GM23338 (cell line): Measurements from ENCODE around the gene ARHGAP28.

Source experiments
- CTCF ChIP-seq, 2 experiments: fragments of 200-600 bp in 1 of 2; sonication (generic) in 1 of 2; conservative IDR thresholded peaks; 2 replicates each; pipeline versions ENCODE4 v1.5.1 to v1.6.1; 2016 to 2017; ENCODE audit warnings: antibody characterized with exemption in 2 of 2, low read depth in 2 of 2, mild to moderate bottlenecking in 2 of 2, moderate library complexity in 1 of 2
- EZH2 ChIP-seq: fragments of 200-600 bp; sonication (generic); IDR thresholded peaks from one replicate; pipeline ENCODE4 v1.8.0; 2017; ENCODE audit warnings: antibody characterized with exemption, mild to moderate bottlenecking, low read depth; ENCODE audit not compliant: unreplicated experiment
- EZH2phosphoT487 ChIP-seq: fragments of 200-600 bp; sonication (generic); IDR thresholded peaks from one replicate; pipeline ENCODE4 v1.8.1; 2018; ENCODE audit warnings: antibody characterized with exemption; ENCODE audit not compliant: unreplicated experiment
- JUNB ChIP-seq: IDR thresholded peaks from one replicate; pipeline ENCODE4 v1.6.1; 2016; ENCODE audit warnings: antibody characterized with exemption; ENCODE audit not compliant: unreplicated experiment
- POLR2AphosphoS5 ChIP-seq: IDR thresholded peaks from 2 replicates; pipeline ENCODE4 v1.6.1; 2016; ENCODE audit warnings: antibody characterized with exemption, low read depth
- ZNF462 ChIP-seq: fragments of 250-450 bp; sonication (Bioruptor Pico); IDR thresholded peaks from 2 replicates; pipeline ENCODE4 v1.5.0; 2020; ENCODE audit warnings: mild to moderate bottlenecking, moderate library complexity
- TF ChIP-seq, protein P1 (sequence below): IDR thresholded peaks from one replicate; pipeline ENCODE4 v1.6.1; 2018; ENCODE audit warnings: antibody characterized with exemption; ENCODE audit not compliant: unreplicated experiment

- TF ChIP-seq CTCF (conservative IDR thresholded peaks at IDR 0.05; ENCODE audit: low read depth in 2 of 2) (no peak), POLR2AphosphoS5 (no peak), EZH2 (no peak), ZNF462 (no peak), JUNB (no peak), EZH2phosphoT487 (no peak)
- TF ChIP-seq, protein P1, sequence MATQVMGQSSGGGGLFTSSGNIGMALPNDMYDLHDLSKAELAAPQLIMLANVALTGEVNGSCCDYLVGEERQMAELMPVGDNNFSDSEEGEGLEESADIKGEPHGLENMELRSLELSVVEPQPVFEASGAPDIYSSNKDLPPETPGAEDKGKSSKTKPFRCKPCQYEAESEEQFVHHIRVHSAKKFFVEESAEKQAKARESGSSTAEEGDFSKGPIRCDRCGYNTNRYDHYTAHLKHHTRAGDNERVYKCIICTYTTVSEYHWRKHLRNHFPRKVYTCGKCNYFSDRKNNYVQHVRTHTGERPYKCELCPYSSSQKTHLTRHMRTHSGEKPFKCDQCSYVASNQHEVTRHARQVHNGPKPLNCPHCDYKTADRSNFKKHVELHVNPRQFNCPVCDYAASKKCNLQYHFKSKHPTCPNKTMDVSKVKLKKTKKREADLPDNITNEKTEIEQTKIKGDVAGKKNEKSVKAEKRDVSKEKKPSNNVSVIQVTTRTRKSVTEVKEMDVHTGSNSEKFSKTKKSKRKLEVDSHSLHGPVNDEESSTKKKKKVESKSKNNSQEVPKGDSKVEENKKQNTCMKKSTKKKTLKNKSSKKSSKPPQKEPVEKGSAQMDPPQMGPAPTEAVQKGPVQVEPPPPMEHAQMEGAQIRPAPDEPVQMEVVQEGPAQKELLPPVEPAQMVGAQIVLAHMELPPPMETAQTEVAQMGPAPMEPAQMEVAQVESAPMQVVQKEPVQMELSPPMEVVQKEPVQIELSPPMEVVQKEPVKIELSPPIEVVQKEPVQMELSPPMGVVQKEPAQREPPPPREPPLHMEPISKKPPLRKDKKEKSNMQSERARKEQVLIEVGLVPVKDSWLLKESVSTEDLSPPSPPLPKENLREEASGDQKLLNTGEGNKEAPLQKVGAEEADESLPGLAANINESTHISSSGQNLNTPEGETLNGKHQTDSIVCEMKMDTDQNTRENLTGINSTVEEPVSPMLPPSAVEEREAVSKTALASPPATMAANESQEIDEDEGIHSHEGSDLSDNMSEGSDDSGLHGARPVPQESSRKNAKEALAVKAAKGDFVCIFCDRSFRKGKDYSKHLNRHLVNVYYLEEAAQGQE: no peak
Measured at GRCh38 chr18:6830916-6831315, 101.4 kb downstream of the ARHGAP28 start.
